WERI-Rb-1 (cell line): ENCODE measurements around the gene MAP4.
A peak's percentile ranks its signal among the peaks of the same experiment; 100 is the strongest.
"Not testable (repeated sequence)": the region's sequence is repeated elsewhere in the genome, so short reads cannot be mapped to it uniquely, and the experiment has no call there.

Experiments used
- DNase-seq: peaks from one replicate; pipeline ENCODE4 v3.0.0-alpha.2; 2020
- H3K27ac ChIP-seq: fragments of 250-450 bp; sonication (Bioruptor Pico); 2 replicates; pipeline ENCODE4 v1.5.1; 2020; ENCODE audit warnings: mild to moderate bottlenecking, moderate library complexity
- H3K27me3 ChIP-seq: fragments of 250-450 bp; sonication (Bioruptor Pico); 2 replicates; pipeline ENCODE4 v1.5.1; 2021; ENCODE audit warnings: mild to moderate bottlenecking, low read depth, moderate library complexity; ENCODE audit not compliant: insufficient read depth, severe bottlenecking
- H3K36me3 ChIP-seq: fragments of 250-450 bp; sonication (Bioruptor Pico); 2 replicates; pipeline ENCODE4 v1.5.1; 2020; ENCODE audit warnings: mild to moderate bottlenecking, moderate library complexity
- H3K4me3 ChIP-seq: 2 replicates; pipeline ENCODE4 v1.5.1; 2011; ENCODE audit warnings: low read depth, mild to moderate bottlenecking, control low read depth, low read length
- H3K9me3 ChIP-seq: fragments of 250-450 bp; sonication (Bioruptor Pico); 2 replicates; pipeline ENCODE4 v1.5.1; 2021; ENCODE audit warnings: mild to moderate bottlenecking, moderate library complexity; ENCODE audit not compliant: severe bottlenecking
- TF ChIP-seq, protein P1 (sequence below): IDR thresholded peaks from 2 replicates; pipeline ENCODE4 v1.5.1; 2011; ENCODE audit warnings: low read depth, mild to moderate bottlenecking, control low read depth, inconsistent platforms, low read length

The MAP4 gene

DNA sequence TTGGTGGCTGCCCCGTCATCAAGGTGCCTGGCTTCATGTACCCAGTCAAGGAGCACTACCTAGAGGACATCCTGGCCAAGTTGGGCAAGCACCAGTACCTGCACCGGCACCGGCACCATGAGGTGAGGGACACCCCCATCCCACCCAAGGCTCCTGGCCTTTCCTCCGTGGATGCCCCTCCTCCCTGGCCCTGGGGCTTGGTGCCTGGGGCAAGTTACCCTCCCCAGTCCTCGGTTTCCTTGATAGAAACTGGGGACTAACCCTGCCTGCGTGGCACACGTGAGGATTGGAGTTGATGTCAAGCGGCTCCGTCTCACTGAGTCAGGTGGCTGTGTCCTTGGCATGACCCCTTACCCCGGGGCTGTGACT, 169.4 kb downstream of the MAP4 start:
- Histone ChIP-seq H3K4me3 (no peak overlapping the region), H3K27ac (no peak overlapping the region), H3K36me3 (peaks cover 97% of the 10 kb centered on the region), H3K9me3 (no peaks in the 10 kb centered on the region), H3K27me3 (no peaks in the 10 kb centered on the region)
- TF ChIP-seq, protein P1, sequence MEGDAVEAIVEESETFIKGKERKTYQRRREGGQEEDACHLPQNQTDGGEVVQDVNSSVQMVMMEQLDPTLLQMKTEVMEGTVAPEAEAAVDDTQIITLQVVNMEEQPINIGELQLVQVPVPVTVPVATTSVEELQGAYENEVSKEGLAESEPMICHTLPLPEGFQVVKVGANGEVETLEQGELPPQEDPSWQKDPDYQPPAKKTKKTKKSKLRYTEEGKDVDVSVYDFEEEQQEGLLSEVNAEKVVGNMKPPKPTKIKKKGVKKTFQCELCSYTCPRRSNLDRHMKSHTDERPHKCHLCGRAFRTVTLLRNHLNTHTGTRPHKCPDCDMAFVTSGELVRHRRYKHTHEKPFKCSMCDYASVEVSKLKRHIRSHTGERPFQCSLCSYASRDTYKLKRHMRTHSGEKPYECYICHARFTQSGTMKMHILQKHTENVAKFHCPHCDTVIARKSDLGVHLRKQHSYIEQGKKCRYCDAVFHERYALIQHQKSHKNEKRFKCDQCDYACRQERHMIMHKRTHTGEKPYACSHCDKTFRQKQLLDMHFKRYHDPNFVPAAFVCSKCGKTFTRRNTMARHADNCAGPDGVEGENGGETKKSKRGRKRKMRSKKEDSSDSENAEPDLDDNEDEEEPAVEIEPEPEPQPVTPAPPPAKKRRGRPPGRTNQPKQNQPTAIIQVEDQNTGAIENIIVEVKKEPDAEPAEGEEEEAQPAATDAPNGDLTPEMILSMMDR: no peak
- no peak for DNase-seq

GRCh38 chr3:47846186-47846879, 169.9 kb downstream of the MAP4 start:
- Histone ChIP-seq H3K9me3 (no peaks in the 10 kb centered on the region), H3K36me3 (peaks cover 97% of the 10 kb centered on the region), H3K27ac (no peak overlapping the region), H3K4me3 (no peak overlapping the region), H3K27me3 (no peaks in the 10 kb centered on the region)
- TF ChIP-seq, protein P1: no peak
- DNase-seq: no peak

GRCh38 chr3:47841786-47842349, 174.3 kb downstream of the MAP4 start:
- no peak overlapping the region for H3K4me3 ChIP-seq
- H3K36me3 ChIP-seq: peaks cover 92% of the 10 kb centered on the region

DNA sequence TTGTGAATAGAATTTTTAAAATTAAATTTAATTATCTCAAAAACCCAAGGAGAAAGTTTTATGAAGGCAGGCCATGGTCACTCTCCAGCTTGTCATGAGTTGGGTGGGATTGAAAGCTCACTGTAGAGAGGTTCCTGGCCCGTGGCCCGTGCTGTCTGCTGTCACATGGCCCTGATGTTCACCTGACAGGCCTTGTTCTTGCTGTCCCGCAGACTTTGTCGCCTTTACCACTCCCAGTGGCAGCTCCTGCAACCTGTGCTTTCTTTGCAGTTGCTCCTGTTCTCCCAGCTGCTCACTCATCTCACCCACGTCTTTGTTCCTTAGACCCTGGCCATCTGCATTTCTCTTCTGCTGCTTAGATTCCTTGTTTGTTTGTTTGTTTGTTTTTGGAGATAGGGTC, 177.7 kb downstream of the MAP4 start:
- no peaks in the 10 kb centered on the region for H3K9me3 ChIP-seq
- DNase-seq: no peak
- no peak overlapping the region for H3K4me3 ChIP-seq
- H3K27me3 ChIP-seq: no peaks in the 10 kb centered on the region
- TF ChIP-seq, protein P1: no peak
- H3K36me3 ChIP-seq: peaks cover 83% of the 10 kb centered on the region
- no peak overlapping the region for H3K27ac ChIP-seq

More at GRCh38 chr3:47841786-47842349, 174.3 kb downstream of the MAP4 start:
- no peak for DNase-seq
- TF ChIP-seq, protein P1: no peak
- Histone ChIP-seq H3K9me3 (no peaks in the 10 kb centered on the region), H3K27ac (no peak overlapping the region), H3K27me3 (no peaks in the 10 kb centered on the region)

GRCh38 chr3:47836986-47837385, 179.2 kb downstream of the MAP4 start:
- Histone ChIP-seq H3K4me3 (no peak overlapping the region), H3K36me3 (peaks cover 83% of the 10 kb centered on the region), H3K27ac (peak overlapping the region; percentile 44)

DNA sequence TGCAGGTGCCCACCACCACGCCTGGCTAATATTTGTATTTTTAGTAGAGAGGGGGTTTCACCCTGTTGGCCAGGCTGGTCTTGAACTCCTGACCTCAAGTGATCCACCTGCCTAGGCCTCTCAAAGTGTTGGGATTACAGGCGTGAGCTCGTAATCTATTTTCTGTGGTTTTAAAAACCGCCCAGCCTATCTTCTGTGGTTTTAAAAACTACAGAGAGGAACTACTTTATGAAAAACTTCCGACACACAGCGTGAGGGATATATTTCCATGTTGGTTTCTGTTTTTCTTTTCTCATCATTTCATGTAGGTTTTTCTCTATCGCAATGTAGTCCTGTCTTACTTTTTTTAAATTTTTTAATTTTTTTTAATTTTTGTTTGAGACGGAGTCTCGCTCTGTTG, 186.7 kb downstream of the MAP4 start:
- H3K36me3 ChIP-seq: peaks cover 82% of the 10 kb centered on the region

More at GRCh38 chr3:47836986-47837385, 179.2 kb downstream of the MAP4 start:
- H3K9me3 ChIP-seq: no peaks in the 10 kb centered on the region
- no peak for DNase-seq
- no peaks in the 10 kb centered on the region for H3K27me3 ChIP-seq
- TF ChIP-seq, protein P1: no peak

More for the DNA sequence above, 186.7 kb downstream of the MAP4 start:
- not testable (repeated sequence) for H3K27ac ChIP-seq, H3K4me3 ChIP-seq, DNase-seq, H3K27me3 ChIP-seq, H3K9me3 ChIP-seq
